HTERT RPE-1 (cell line): ENCODE results near the gene CERCAM.

Source experiments
- in situ Hi-C: fragments of 300-500 bp; cut with MboI; formaldehyde crosslinking; loops from 4 replicates; pipeline ENCODE4 v1.14.3; 2020; ENCODE audit warnings: low sequenced_read_pairs

The CERCAM gene

GRCh38 chr9:128455849-128456612, 35.4 kb downstream of the CERCAM start, which contains the start of gene ODF2:
Gene ODF2 (plus strand): TSS chr9:128456006. CDS start chr9:128456092, 86 bp downstream.
- in situ Hi-C loops: no loop called here

- in situ Hi-C loops: no loop called here
These were observed 36.0 kb downstream of the CERCAM start for GRCh38 chr9:128456613-128457061.

GRCh38 chr9:128457207-128457606, 36.5 kb downstream of the CERCAM start:
- in situ Hi-C loops: no loop called here

GRCh38 chr9:128459011-128459410, 38.4 kb downstream of the CERCAM start:
- in situ Hi-C loops: no loop called here

GRCh38 chr9:128469070-128469469, 48.4 kb downstream of the CERCAM start:
- in situ Hi-C loops: no loop called here

GRCh38 chr9:128470560-128470959, 49.9 kb downstream of the CERCAM start:
- in situ Hi-C loops: no loop called here

- in situ Hi-C loops: no loop called here
These were observed 52.4 kb downstream of the CERCAM start for GRCh38 chr9:128473104-128473503.

GRCh38 chr9:128475867-128476266, 55.2 kb downstream of the CERCAM start:
- in situ Hi-C loops: no loop called here

GRCh38 chr9:128479262-128479661, 58.6 kb downstream of the CERCAM start:
- in situ Hi-C loops: no loop called here

- in situ Hi-C loops: no loop called here
These were observed 60.9 kb downstream of the CERCAM start for GRCh38 chr9:128481561-128481960.

- in situ Hi-C loops: no loop called here
These were observed 61.5 kb downstream of the CERCAM start for GRCh38 chr9:128482186-128482585.

- in situ Hi-C loops: no loop called here
These were observed 64.2 kb downstream of the CERCAM start for GRCh38 chr9:128484686-128485413.

- in situ Hi-C loops: no loop called here
These were observed 64.8 kb downstream of the CERCAM start for GRCh38 chr9:128485414-128485855.

- in situ Hi-C loops: no loop called here
These were observed 65.5 kb downstream of the CERCAM start for GRCh38 chr9:128486201-128486600.
